OCI-LY1 (cell line): ENCODE measurements around the gene DNAH9.

Experiments used
- H2AFZ ChIP-seq: fragments of 200-600 bp; sonication (generic), shearing (Covaris generic); 2 replicates; pipeline ENCODE4 v1.6.0; 2014; ENCODE audit warnings: antibody characterized with exemption, mild to moderate bottlenecking, low read length
- H3F3A ChIP-seq: fragments of 200-600 bp; sonication (generic), shearing (Covaris generic); 2 replicates; pipeline ENCODE4 v1.6.0; 2014; ENCODE audit warnings: mild to moderate bottlenecking, antibody characterized with exemption, low read length, moderate library complexity; ENCODE audit not compliant: insufficient read depth
- H3K27ac ChIP-seq: fragments of 200-600 bp; sonication (generic); 2 replicates; pipeline ENCODE4 v1.5.1; 2014; ENCODE audit warnings: low read length, mixed run types, mild to moderate bottlenecking, low read depth; ENCODE audit not compliant: poor library complexity, severe bottlenecking
- H3K27me3 ChIP-seq: fragments of 200-600 bp; sonication (generic); 2 replicates; pipeline ENCODE4 v1.6.0; 2014; ENCODE audit warnings: antibody characterized with exemption, mild to moderate bottlenecking, low read length, moderate library complexity; ENCODE audit not compliant: insufficient read depth
- H3K36me3 ChIP-seq: fragments of 200-600 bp; sonication (generic); 2 replicates; pipeline ENCODE4 v1.6.1; 2014; ENCODE audit warnings: mild to moderate bottlenecking, antibody characterized with exemption, low read length, moderate library complexity, mixed read lengths; ENCODE audit not compliant: insufficient read depth
- H3K4me1 ChIP-seq: fragments of 200-600 bp; sonication (generic); 2 replicates; pipeline ENCODE4 v1.5.1; 2014; ENCODE audit warnings: mild to moderate bottlenecking, low read length, moderate library complexity; ENCODE audit not compliant: insufficient read depth, severe bottlenecking
- H3K4me2 ChIP-seq: fragments of 200-600 bp; sonication (generic), shearing (Covaris generic); 2 replicates; pipeline ENCODE4 v1.6.1; 2014; ENCODE audit warnings: low read length
- H3K4me3 ChIP-seq: fragments of 200-600 bp; sonication (generic); 2 replicates; pipeline ENCODE4 v1.5.1; 2014; ENCODE audit warnings: low read length, low read depth, mild to moderate bottlenecking, mixed read lengths; ENCODE audit not compliant: poor library complexity, severe bottlenecking
- H3K79me2 ChIP-seq: fragments of 200-600 bp; shearing (Covaris generic); 2 replicates; pipeline ENCODE4 v1.6.1; 2016; ENCODE audit warnings: mixed run types, low read length, mixed read lengths; ENCODE audit not compliant: insufficient read depth
- H3K9ac ChIP-seq: fragments of 200-600 bp; sonication (generic), shearing (Covaris generic); 2 replicates; pipeline ENCODE4 v1.6.1; 2014; ENCODE audit warnings: mild to moderate bottlenecking, low read length, mixed read lengths
- H3K9me2 ChIP-seq: fragments of 200-600 bp; sonication (generic), shearing (Covaris generic); 2 replicates; pipeline ENCODE4 v1.6.1; 2014; ENCODE audit warnings: low read depth, mild to moderate bottlenecking, low read length, mixed read lengths
- H3K9me3 ChIP-seq: fragments of 200-600 bp; shearing (Covaris generic); 2 replicates; pipeline ENCODE4 v1.6.1; 2014; ENCODE audit warnings: low read length, mixed read lengths
- H4K20me1 ChIP-seq: fragments of 200-600 bp; sonication (generic), shearing (Covaris generic); 2 replicates; pipeline ENCODE4 v1.6.0; 2016; ENCODE audit warnings: mild to moderate bottlenecking, low read length; ENCODE audit not compliant: insufficient read depth
- CTCF ChIP-seq: fragments of 200-600 bp; sonication (generic), shearing (Covaris generic); IDR thresholded peaks from 2 replicates; pipeline ENCODE4 v1.5.1; 2017; ENCODE audit warnings: mild to moderate bottlenecking, antibody characterized with exemption, low read length, moderate library complexity, mixed read lengths
- EZH2 ChIP-seq: fragments of 200-600 bp; sonication (generic), shearing (Covaris generic); IDR thresholded peaks from 2 replicates; pipeline ENCODE4 v1.8.0; 2017; ENCODE audit warnings: borderline replicate concordance, mixed run types, mild to moderate bottlenecking, antibody characterized with exemption, low read length, moderate library complexity, mixed read lengths

Gene DNAH9

GRCh38 chr17:11564589-11565380 lies 33.5 kb upstream of the DNAH9 start:
- no peak overlapping the region for H3K9ac ChIP-seq
- no peak overlapping the region for H3K4me3 ChIP-seq
- H3K4me1 ChIP-seq: no peaks in the 10 kb centered on the region
- no peaks in the 10 kb centered on the region for H3K27me3 ChIP-seq
- no peak overlapping the region for H3K27ac ChIP-seq
- H2AFZ ChIP-seq: no peak overlapping the region
- H3K9me3 ChIP-seq: no peaks in the 10 kb centered on the region
- no peaks in the 10 kb centered on the region for H3K9me2 ChIP-seq
- no peak for TF ChIP-seq EZH2
- TF ChIP-seq CTCF: no peak
- no peaks in the 10 kb centered on the region for H4K20me1 ChIP-seq
- no peaks in the 10 kb centered on the region for H3F3A ChIP-seq
- H3K4me2 ChIP-seq: no peak overlapping the region
- no peaks in the 10 kb centered on the region for H3K36me3 ChIP-seq
- H3K79me2 ChIP-seq: no peaks in the 10 kb centered on the region

GRCh38 chr17:11565591-11565990 lies 32.7 kb upstream of the DNAH9 start:
- Histone ChIP-seq H3K4me1 (no peaks in the 10 kb centered on the region), H3K9me3 (no peaks in the 10 kb centered on the region), H2AFZ (no peak overlapping the region), H4K20me1 (no peaks in the 10 kb centered on the region), H3K79me2 (no peaks in the 10 kb centered on the region), H3K9ac (no peak overlapping the region), H3K9me2 (no peaks in the 10 kb centered on the region), H3K36me3 (no peaks in the 10 kb centered on the region), H3K4me2 (no peak overlapping the region), H3K27me3 (no peaks in the 10 kb centered on the region), H3K27ac (no peak overlapping the region), H3F3A (no peaks in the 10 kb centered on the region), H3K4me3 (no peak overlapping the region)
- TF ChIP-seq EZH2: no peak
- no peak for TF ChIP-seq CTCF

- H4K20me1 ChIP-seq: no peaks in the 10 kb centered on the region
- H3K4me1 ChIP-seq: no peaks in the 10 kb centered on the region
- no peak overlapping the region for H3K4me3 ChIP-seq
- H3K79me2 ChIP-seq: no peaks in the 10 kb centered on the region
- TF ChIP-seq CTCF (no peak), EZH2 (no peak)
- H3K9ac ChIP-seq: no peak overlapping the region
- no peaks in the 10 kb centered on the region for H3K36me3 ChIP-seq
- H3K9me3 ChIP-seq: no peaks in the 10 kb centered on the region
- H3K27ac ChIP-seq: no peak overlapping the region
- H2AFZ ChIP-seq: no peak overlapping the region
- H3K9me2 ChIP-seq: no peaks in the 10 kb centered on the region
- no peaks in the 10 kb centered on the region for H3F3A ChIP-seq
- no peaks in the 10 kb centered on the region for H3K27me3 ChIP-seq
- no peak overlapping the region for H3K4me2 ChIP-seq
Measured at GRCh38 chr17:11578998-11579397, 19.3 kb upstream of the DNAH9 start.
